HG03342 (cell line): Measurements from ENCODE around the gene DOK5.

Experiments used
- ATAC-seq: cut with Tn5 transposase; IDR thresholded peaks from one replicate; pipeline ENCODE4 v1.9.1; 2021; ENCODE audit warnings: mild to moderate bottlenecking, moderate library complexity; ENCODE audit not compliant: unreplicated experiment

The DOK5 gene

GRCh38 chr20:54606380-54606779 lies 131.0 kb downstream of the DOK5 start:
- ATAC-seq = no peak

GRCh38 chr20:54608039-54608745 lies 132.8 kb downstream of the DOK5 start:
- ATAC-seq = no peak

GRCh38 chr20:54608943-54609342 lies 133.6 kb downstream of the DOK5 start:
- no peak for ATAC-seq

GRCh38 chr20:54611708-54612412 lies 136.5 kb downstream of the DOK5 start:
- ATAC-seq = no peak

GRCh38 chr20:54618412-54618811 lies 143.0 kb downstream of the DOK5 start:
- ATAC-seq = no peak

GRCh38 chr20:54619181-54619580 lies 143.8 kb downstream of the DOK5 start:
- no peak for ATAC-seq

GRCh38 chr20:54619682-54620081 lies 144.3 kb downstream of the DOK5 start:
- no peak for ATAC-seq

- no peak for ATAC-seq
Measured at GRCh38 chr20:54620611-54621010, 145.2 kb downstream of the DOK5 start.

- no peak for ATAC-seq
Measured at GRCh38 chr20:54622333-54623295, 147.2 kb downstream of the DOK5 start.

GRCh38 chr20:54623991-54624569 lies 148.7 kb downstream of the DOK5 start:
- ATAC-seq = no peak

- ATAC-seq = no peak
Measured at GRCh38 chr20:54624706-54625390, 149.5 kb downstream of the DOK5 start.

GRCh38 chr20:54625497-54625896 lies 150.1 kb downstream of the DOK5 start:
- no peak for ATAC-seq

GRCh38 chr20:54626126-54626525 lies 150.7 kb downstream of the DOK5 start:
- ATAC-seq = no peak

GRCh38 chr20:54629632-54630031 lies 154.2 kb downstream of the DOK5 start:
- ATAC-seq = no peak

GRCh38 chr20:54630582-54630981 lies 155.2 kb downstream of the DOK5 start:
- ATAC-seq = no peak

- ATAC-seq = no peak
Measured at GRCh38 chr20:54631059-54631458, 155.7 kb downstream of the DOK5 start.

GRCh38 chr20:54633374-54634355 lies 158.3 kb downstream of the DOK5 start:
- ATAC-seq = peak; percentile 96

- ATAC-seq = no peak
Measured at GRCh38 chr20:54636575-54636974, 161.2 kb downstream of the DOK5 start.

- no peak for ATAC-seq
Measured at GRCh38 chr20:54639941-54640340, 164.5 kb downstream of the DOK5 start.
